Measurements from ENCODE around the gene GP9.

DNA sequence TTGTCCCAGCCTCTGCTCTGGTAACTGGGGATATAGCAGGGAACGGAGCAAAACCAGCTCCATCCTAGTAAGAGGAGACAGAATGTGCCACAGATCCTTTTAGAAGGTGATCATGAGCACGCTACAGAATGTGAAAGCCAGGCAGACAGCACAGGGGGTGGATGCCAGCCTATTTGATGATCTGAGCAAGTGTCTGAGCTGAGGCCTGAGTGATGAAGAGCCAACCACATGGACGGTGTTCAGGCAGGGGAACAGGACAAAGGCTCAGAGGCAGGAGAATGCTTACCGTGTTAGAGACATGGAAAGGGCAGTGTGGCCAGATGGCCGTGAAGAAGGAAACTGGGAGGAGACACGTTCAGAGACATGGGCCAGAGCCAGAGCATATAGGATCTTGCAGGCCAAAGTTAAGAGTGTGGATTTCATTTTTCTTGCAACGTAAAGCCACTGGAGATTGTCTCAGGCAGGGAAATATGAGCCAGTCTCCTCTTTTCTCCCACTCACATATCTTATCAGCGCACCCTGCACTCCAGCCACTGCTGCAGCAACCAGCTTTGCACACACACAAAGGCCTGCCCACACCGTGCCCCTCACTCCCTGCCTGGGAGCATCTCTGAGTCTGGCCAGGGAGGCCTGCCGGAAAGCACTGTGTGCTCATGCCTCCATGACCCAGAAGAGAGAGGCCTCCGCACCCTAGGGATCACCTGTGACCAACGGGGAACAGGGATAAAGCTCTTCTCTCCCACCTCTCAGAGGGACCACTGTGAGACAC lies 41.0 kb downstream of the GP9 start:
- TF ChIP-seq, protein P1, sequence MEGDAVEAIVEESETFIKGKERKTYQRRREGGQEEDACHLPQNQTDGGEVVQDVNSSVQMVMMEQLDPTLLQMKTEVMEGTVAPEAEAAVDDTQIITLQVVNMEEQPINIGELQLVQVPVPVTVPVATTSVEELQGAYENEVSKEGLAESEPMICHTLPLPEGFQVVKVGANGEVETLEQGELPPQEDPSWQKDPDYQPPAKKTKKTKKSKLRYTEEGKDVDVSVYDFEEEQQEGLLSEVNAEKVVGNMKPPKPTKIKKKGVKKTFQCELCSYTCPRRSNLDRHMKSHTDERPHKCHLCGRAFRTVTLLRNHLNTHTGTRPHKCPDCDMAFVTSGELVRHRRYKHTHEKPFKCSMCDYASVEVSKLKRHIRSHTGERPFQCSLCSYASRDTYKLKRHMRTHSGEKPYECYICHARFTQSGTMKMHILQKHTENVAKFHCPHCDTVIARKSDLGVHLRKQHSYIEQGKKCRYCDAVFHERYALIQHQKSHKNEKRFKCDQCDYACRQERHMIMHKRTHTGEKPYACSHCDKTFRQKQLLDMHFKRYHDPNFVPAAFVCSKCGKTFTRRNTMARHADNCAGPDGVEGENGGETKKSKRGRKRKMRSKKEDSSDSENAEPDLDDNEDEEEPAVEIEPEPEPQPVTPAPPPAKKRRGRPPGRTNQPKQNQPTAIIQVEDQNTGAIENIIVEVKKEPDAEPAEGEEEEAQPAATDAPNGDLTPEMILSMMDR (IDR thresholded peaks at IDR 0.05), result no peak
- TF ChIP-seq TEAD4 (IDR thresholded peaks at IDR 0.05; ENCODE audit: borderline replicate concordance, insufficient read depth), result no peak
- TF ChIP-seq, protein P2, sequence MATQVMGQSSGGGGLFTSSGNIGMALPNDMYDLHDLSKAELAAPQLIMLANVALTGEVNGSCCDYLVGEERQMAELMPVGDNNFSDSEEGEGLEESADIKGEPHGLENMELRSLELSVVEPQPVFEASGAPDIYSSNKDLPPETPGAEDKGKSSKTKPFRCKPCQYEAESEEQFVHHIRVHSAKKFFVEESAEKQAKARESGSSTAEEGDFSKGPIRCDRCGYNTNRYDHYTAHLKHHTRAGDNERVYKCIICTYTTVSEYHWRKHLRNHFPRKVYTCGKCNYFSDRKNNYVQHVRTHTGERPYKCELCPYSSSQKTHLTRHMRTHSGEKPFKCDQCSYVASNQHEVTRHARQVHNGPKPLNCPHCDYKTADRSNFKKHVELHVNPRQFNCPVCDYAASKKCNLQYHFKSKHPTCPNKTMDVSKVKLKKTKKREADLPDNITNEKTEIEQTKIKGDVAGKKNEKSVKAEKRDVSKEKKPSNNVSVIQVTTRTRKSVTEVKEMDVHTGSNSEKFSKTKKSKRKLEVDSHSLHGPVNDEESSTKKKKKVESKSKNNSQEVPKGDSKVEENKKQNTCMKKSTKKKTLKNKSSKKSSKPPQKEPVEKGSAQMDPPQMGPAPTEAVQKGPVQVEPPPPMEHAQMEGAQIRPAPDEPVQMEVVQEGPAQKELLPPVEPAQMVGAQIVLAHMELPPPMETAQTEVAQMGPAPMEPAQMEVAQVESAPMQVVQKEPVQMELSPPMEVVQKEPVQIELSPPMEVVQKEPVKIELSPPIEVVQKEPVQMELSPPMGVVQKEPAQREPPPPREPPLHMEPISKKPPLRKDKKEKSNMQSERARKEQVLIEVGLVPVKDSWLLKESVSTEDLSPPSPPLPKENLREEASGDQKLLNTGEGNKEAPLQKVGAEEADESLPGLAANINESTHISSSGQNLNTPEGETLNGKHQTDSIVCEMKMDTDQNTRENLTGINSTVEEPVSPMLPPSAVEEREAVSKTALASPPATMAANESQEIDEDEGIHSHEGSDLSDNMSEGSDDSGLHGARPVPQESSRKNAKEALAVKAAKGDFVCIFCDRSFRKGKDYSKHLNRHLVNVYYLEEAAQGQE (IDR thresholded peaks at IDR 0.05; ENCODE audit: low read depth, low read length), result no peak
